Stomach (tissue), 9 donors: ENCODE measurements around the gene COG3. TPM values are rescaled to one million over a fixed set of nuclear protein-coding genes. Genes with fewer than 3 reads are reported as not detected.

Experiments
- DNase-seq, 2 donors: peaks; one replicate each; pipeline versions ENCODE4 v3.0.0 to v3.0.0-alpha.2; 2013 to 2019
- H3K27ac ChIP-seq, 5 donors: fragments of 200-600 bp in 4 of 5; sonication (generic) in 4 of 5; one replicate each; pipeline ENCODE4 v1.5.1; 2013 to 2019; ENCODE audit warnings: mild to moderate bottlenecking in 1 of 5, moderate library complexity in 1 of 5
- H3K27me3 ChIP-seq, 3 donors: fragments of 200-600 bp; sonication (generic); one replicate each; pipeline ENCODE4 v1.5.1; 2017 to 2019; ENCODE audit warnings: mixed run types in 1 of 3
- H3K36me3 ChIP-seq, 4 donors: fragments of 200-600 bp; sonication (generic); 1 replicate in 3 of 4; 2 replicates in 1 of 4; pipeline ENCODE4 v1.5.1; 2016 to 2019
- H3K4me1 ChIP-seq, 4 donors: fragments of 200-600 bp; sonication (generic); one replicate each; pipeline ENCODE4 v1.5.1; 2016 to 2019
- H3K4me3 ChIP-seq, 4 donors: fragments of 200-600 bp; sonication (generic) in 3 of 4; one replicate each; pipeline ENCODE4 v1.5.1; 2016 to 2019; ENCODE audit warnings: mild to moderate bottlenecking in 1 of 4
- H3K9me3 ChIP-seq, 4 donors: fragments of 200-600 bp; sonication (generic); one replicate each; pipeline ENCODE4 v1.5.1; 2016 to 2019
- CTCF ChIP-seq, 7 experiments: fragments of 450-650 bp in 4 of 7; fragments of 200-600 bp in 3 of 7; sonication (generic) in 3 of 7; IDR thresholded peaks; one replicate each; pipeline ENCODE4 v1.5.1; 2016 to 2019; ENCODE audit warnings: antibody characterized with exemption in 7 of 7, control low read depth in 2 of 7, mild to moderate bottlenecking in 1 of 7
- EP300 ChIP-seq: sonication (generic); formaldehyde crosslinking; IDR thresholded peaks from one replicate; pipeline ENCODE4 v1.6.1; 2017; ENCODE audit warnings: antibody characterized with exemption
- POLR2A ChIP-seq, 4 donors: fragments of 450-650 bp; IDR thresholded peaks; one replicate each; pipeline ENCODE4 v1.6.1; 2016; ENCODE audit warnings: antibody characterized with exemption in 4 of 4, control low read depth in 2 of 4, mild to moderate bottlenecking in 1 of 4, moderate library complexity in 1 of 4
- POLR2AphosphoS5 ChIP-seq, 3 donors: sonication (generic); formaldehyde crosslinking; IDR thresholded peaks; one replicate each; pipeline ENCODE4 v1.6.1; 2016; ENCODE audit warnings: antibody characterized with exemption in 3 of 3
- WGBS, 5 donors: extraction: QIAGEN DNeasy Blood & Tissue Kit in 3 of 5; methylation state at CpG; one replicate each; pipeline versions ENCODE4 v1.1.5 to v1.1.7; 2013 to 2018; 5-methylcytosine and 5-hydroxymethylcytosine counted together
- intact Hi-C: fragments of 100-400 bp; cut with DNase I; formaldehyde crosslinking; loops from one replicate; pipeline ENCODE4 v1.15.1; 2023; ENCODE audit warnings: low total_unique reads
- polyA plus RNA-seq, 3 donors: library from polyadenylated mRNA; stranded (reverse); fragments of 200-250 nt; gene quantifications; one replicate each; pipeline ENCODE4 v1.2.3, GENCODE V29; 2013
- total RNA-seq, 5 donors: library from RNA; depleted of rRNA; stranded (reverse); fragments of >200 nt; gene quantifications; one replicate each; pipeline versions ENCODE4 v1.1.0 to v1.2.3, GENCODE V29; 2014 to 2016
- donor health status: healthy with polysubstance abuse.
- donor health status: Bipolar disorder and iron deficiency.
- donor health status: healthy.

COG3 gene
- total and polyA plus RNA-seq, 8 donors: 10.4 to 442 (median 39.7) TPM

GRCh38 chr13:45436953-45437352, 27.8 kb upstream of the COG3 start:
- Histone ChIP-seq H3K9me3 (no peaks in the 10 kb centered on the region), H3K27ac (no peak overlapping the region), H3K36me3 (no peaks in the 10 kb centered on the region), H3K4me1 (peaks cover 0 to 15% (median 7%) of the 10 kb centered on the region in 4 donors), H3K27me3 (no peaks in the 10 kb centered on the region), H3K4me3 (no peak overlapping the region)
- DNase-seq: no peak
- intact Hi-C loops: no loop called here
- TF ChIP-seq CTCF (IDR thresholded peaks at IDR 0.05) (no peak), POLR2AphosphoS5 (IDR thresholded peaks at IDR 0.05) (no peak), POLR2A (IDR thresholded peaks at IDR 0.05) (no peak), EP300 (no peak)
- 88 to 98% (median 94%) methylated on average over 4 of the region's 4 CpGs for WGBS, 5 donors

GRCh38 chr13:45437947-45438346, 26.8 kb upstream of the COG3 start:
- intact Hi-C loops: no loop called here
- 67 to 76% (median 74%) methylated on average over 4 of the region's 4 CpGs for WGBS, 5 donors
- H3K9me3 ChIP-seq: no peaks in the 10 kb centered on the region

GRCh38 chr13:45439008-45439407, 25.7 kb upstream of the COG3 start:
- H3K4me1 ChIP-seq: peaks cover 0 to 15% (median 7%) of the 10 kb centered on the region in 4 donors
- no peaks in the 10 kb centered on the region for H3K9me3 ChIP-seq
- DNase-seq: no peak
- no peak overlapping the region for H3K27ac ChIP-seq
- 80 to 88% (median 83%) methylated on average over 4 of the region's 4 CpGs for WGBS, 5 donors
- intact Hi-C loops: no loop called here
- H3K4me3 ChIP-seq: no peak overlapping the region
- H3K36me3 ChIP-seq: no peaks in the 10 kb centered on the region
- TF ChIP-seq POLR2A (IDR thresholded peaks at IDR 0.05) (no peak), EP300 (no peak), CTCF (IDR thresholded peaks at IDR 0.05) (no peak), POLR2AphosphoS5 (IDR thresholded peaks at IDR 0.05) (no peak)
- H3K27me3 ChIP-seq: no peaks in the 10 kb centered on the region

More at GRCh38 chr13:45437947-45438346, 26.8 kb upstream of the COG3 start:
- no peaks in the 10 kb centered on the region for H3K27me3 ChIP-seq
- H3K4me3 ChIP-seq: no peak overlapping the region
- H3K36me3 ChIP-seq: no peaks in the 10 kb centered on the region
- no peak for DNase-seq
- TF ChIP-seq CTCF (IDR thresholded peaks at IDR 0.05) (no peak), POLR2A (IDR thresholded peaks at IDR 0.05) (no peak), POLR2AphosphoS5 (IDR thresholded peaks at IDR 0.05) (no peak), EP300 (no peak)
- no peak overlapping the region for H3K27ac ChIP-seq
- peaks cover 0 to 15% (median 7%) of the 10 kb centered on the region in 4 donors for H3K4me1 ChIP-seq

GRCh38 chr13:45439781-45440462, 24.8 kb upstream of the COG3 start:
- no peaks in the 10 kb centered on the region for H3K36me3 ChIP-seq
- no peak for TF ChIP-seq EP300
- no peak for TF ChIP-seq CTCF (IDR thresholded peaks at IDR 0.05)
- no peak for TF ChIP-seq POLR2A (IDR thresholded peaks at IDR 0.05)
- no peak for TF ChIP-seq POLR2AphosphoS5 (IDR thresholded peaks at IDR 0.05)
- no peak overlapping the region for H3K27ac ChIP-seq
- WGBS, 5 donors: 70 to 87% (median 78%) methylated on average over 3 of the region's 3 CpGs
- H3K27me3 ChIP-seq: no peaks in the 10 kb centered on the region
- DNase-seq: no peak
- H3K4me1 ChIP-seq: peaks cover 0 to 15% (median 7%) of the 10 kb centered on the region in 4 donors
- intact Hi-C loops: no loop called here
- H3K9me3 ChIP-seq: no peaks in the 10 kb centered on the region
- no peak overlapping the region for H3K4me3 ChIP-seq
